ENCODE data around the gene FLII.

The FLII gene

GRCh38 chr17:18241229-18241871 lies 17.2 kb downstream of the FLII start:
- DNase-seq = no peak

GRCh38 chr17:18240449-18240848 lies 18.1 kb downstream of the FLII start:
- no peak for DNase-seq

- DNase-seq = no peak
Observed at GRCh38 chr17:18238299-18238698, 20.2 kb downstream of the FLII start.

DNA sequence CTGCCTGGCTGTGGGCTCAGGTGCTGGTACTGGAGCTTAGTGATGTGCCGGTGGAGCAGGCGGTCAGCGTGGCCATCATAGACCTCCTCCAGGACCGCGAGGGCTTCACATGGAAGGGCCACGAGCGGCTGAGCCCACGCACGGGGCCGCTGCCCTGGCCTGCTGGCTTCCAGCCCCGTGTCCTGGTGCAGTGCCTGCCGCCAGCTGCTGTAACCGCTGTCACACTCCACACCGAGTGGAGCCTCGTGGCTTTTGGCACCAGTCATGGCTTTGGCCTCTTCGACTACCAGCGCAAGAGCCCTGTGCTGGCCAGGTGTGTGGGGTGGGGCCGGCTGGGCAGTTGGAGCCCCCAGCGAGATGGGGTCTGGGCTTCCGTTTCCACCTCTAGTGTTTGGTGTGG lies 21.1 kb downstream of the FLII start:
- DNase-seq = no peak

GRCh38 chr17:18236494-18236893 lies 22.0 kb downstream of the FLII start:
- DNase-seq = no peak

GRCh38 chr17:18235743-18236256 lies 22.7 kb downstream of the FLII start:
- DNase-seq = no peak

DNA sequence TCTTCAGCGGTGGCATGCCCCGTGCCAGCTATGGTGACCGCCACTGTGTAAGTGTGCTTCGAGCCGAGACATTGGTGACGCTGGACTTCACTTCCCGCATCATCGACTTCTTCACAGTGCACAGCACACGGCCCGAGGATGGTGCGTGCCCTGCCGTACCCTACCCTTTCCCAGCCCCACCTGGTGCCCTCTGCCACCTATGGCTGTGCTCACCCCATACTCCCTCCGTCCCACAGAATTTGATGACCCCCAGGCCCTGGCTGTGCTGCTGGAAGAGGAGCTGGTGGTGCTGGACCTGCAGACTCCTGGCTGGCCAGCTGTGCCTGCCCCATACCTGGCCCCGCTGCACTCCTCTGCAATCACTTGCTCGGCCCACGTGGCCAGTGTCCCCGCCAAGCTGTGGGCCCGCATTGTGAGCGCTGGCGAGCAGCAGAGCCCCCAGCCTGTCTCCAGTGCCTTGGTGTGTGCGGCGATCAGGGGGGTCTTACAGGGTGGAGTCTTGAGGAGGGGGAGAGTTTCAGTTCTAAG lies 23.6 kb downstream of the FLII start:
- DNase-seq = no peak

DNA sequence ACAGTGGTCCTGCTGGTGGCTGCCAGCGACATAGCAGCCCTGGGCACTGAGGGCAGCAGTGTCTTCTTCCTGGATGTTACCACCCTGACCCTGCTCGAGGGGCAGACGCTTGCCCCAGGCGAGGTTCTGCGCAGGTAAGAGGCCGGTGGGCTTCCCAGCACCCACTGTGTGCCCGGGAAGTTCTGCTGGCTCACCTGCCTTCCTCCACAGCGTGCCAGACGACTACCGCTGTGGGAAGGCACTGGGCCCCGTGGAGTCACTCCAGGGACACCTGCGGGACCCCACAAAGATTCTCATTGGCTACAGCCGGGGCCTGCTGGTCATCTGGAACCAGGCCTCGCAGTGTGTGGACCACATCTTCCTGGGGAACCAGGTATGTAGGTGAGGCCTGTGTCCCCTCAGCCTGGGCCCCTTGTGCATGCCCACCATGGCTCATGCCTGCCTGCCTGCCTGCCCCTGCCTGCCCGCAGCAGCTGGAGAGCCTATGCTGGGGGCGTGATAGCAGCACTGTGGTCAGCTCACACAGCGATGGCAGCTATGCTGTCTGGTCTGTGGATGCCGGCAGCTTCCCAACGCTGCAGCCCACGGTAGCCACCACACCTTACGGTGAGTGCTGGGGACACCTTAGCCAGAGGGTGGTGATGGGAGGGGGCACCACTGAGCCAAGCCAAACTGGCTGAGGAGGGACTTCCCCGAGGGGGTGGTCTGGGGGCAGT lies 24.6 kb downstream of the FLII start:
- no peak for DNase-seq

GRCh38 chr17:18231164-18231563 lies 27.4 kb downstream of the FLII start:
- no peak for DNase-seq

GRCh38 chr17:18230288-18231141 lies 28.0 kb downstream of the FLII start:
- no peak for DNase-seq

DNA sequence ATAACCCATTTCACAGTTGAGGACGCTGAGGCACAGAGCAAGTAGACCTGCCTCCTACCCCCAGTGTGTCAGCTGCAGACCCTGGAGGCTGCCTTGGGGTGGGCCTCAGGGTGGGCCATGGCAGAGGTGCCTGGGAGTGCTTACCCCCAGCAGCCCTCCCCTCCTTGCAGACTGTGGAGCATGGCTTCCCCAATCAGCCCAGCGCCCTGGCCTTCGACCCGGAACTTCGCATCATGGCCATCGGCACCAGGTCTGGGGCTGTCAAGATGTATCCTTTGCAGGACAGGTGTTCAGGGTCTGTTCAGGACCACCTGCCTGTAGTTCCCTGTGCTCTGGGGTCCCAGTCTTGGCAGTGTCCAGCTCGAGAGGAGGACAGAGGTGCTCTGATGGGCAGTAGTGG lies 28.8 kb downstream of the FLII start:
- no peak for DNase-seq

GRCh38 chr17:18229254-18229653 lies 29.3 kb downstream of the FLII start:
- no peak for DNase-seq

GRCh38 chr17:18228176-18228682 lies 30.3 kb downstream of the FLII start:
- no peak for DNase-seq

- no peak for DNase-seq
Observed at GRCh38 chr17:18227635-18228034, 30.9 kb downstream of the FLII start.

DNA sequence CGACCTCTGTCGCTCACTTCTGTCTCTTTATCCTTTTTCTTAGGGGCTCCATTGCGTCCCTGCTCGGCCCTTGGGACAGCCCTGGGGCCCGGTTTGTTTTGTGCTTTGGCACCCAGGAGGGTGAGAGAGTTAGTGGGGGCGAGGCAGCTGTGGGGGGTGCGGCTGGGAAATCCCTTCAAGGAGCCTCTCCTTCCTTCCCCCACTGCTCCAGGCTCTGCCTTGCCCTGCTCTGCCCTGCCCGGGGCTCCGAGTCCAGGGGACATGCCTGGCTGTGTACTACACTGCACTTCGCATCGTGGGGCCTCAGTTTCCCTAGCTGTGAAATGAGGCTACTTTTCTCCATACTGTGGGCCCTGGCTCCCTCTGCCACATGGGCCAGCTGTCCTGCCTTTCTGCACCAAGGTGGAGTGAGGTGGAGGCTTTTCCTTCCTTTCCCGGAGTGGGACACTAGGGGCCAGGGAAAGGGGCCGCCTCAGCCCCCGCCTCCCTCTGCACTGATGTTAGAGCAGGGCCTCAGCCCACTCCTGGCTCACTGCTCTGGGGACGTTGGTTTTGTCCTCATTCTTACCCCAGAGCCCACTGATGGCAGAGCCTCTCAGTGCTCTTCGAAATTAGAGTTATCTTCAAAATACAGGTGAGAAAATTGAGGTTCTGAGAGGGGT lies 32.1 kb downstream of the FLII start:
- DNase-seq = no peak

GRCh38 chr17:18225642-18226283 lies 32.8 kb downstream of the FLII start:
- DNase-seq = no peak

- DNase-seq = no peak
Observed at GRCh38 chr17:18225121-18225641, 33.4 kb downstream of the FLII start, which contains the start of gene LLGL1. TSS of gene LLGL1 (plus strand) at chr17:18225635. CDS start at chr17:18225683, 48 bp downstream.

DNA sequence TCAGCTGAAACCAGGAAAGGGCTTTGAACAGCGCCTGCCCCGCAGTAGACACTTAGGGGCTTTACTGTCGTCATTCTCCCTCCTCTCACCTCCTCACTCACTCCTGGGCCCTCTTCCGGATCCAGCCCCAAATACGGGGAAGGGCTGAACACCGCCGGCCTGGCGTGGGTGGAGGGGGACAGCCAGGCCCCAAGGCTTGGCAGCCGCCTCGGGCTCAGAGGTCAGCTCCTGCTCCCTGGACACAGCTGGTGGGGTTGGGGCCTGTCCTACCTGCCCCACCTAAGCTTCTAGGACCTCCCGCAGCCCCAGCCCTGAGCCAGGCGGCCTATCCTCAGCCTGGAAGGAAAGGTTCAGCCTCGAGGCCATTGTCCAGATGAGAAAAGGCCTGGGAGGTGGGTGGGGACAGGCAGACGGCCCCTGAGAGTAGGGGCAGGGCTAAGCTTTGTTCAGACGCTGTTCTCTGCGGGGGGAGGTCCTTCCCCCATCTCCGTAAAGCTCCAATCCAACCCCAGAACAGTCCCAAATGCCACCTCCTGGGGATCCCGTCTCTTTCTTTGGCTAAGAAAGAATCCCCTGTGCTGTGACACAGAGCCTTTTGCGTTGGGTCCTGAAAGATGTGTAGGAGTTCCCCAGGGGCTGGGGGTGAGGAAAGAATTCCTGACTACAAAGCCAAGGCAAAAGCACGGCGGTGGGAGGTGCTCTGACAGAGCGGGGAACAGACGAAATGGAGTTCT lies 34.0 kb downstream of the FLII start:
- DNase-seq = no peak

DNA sequence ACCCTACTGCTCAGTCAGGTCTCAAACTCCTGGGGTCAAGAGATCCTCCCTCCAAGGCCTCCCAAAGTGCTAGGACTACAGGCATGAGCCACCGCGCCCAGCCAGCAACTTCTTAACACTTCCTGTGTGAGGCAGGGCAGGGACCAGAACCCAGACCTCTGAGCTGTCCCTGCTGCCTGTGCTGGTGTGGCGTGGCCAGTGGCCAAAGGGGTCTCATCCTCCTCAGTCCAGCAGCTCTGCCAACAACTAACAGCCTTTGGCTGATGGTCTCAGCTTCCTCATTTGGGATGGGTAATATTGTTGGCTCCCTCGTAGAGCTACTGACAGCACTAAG lies 34.5 kb downstream of the FLII start:
- no peak for DNase-seq

DNA sequence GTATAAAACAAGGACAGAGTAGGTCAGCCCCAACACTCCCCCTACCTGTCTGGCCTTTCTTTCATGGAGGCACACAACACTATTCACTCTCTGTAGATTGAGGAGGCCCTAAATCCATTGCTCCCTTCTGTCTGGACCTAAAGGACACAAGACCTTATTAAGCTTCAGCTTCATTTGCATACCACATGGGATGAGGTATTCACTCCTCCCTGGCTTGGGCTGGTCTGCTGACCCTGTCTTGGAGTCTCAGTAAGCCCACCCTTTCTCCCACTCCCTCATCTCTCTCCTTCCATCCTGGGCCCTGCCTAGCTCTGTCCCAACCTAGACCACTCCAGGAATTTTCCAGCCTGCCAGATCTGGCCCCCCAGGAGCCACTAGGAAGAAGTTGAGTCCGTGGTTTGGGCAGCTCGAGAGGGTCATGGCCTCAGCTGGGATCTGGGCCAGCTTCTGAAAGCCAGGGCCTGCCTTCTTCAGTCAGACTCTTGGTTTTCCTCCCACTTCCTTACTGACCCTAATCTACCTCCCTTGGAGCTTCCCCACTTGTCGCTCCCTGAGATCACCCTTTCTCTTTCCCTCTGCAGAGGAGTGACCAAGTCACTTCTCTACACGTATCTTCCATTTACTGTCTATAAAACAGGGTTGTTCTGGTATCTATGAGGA lies 39.7 kb downstream of the FLII start:
- DNase-seq = no peak

Measured in cortex of kidney (tissue), 1 donor.